Testis (tissue), 3 donors: ENCODE data around the gene NDRG3. TPM values are rescaled to one million over a fixed set of nuclear protein-coding genes. Genes with fewer than 3 reads are reported as not detected.

ENCODE experiments used
- DNase-seq: peaks from one replicate; pipeline ENCODE4 v3.0.0-alpha.2; 2019
- H3K27ac ChIP-seq, 2 donors: fragments of 200-600 bp; sonication (generic); one replicate each; pipeline ENCODE4 v1.5.1; 2019
- H3K27me3 ChIP-seq: fragments of 200-600 bp; sonication (generic); one replicate; pipeline ENCODE4 v1.5.1; 2019
- H3K36me3 ChIP-seq: fragments of 200-600 bp; sonication (generic); one replicate; pipeline ENCODE4 v1.5.1; 2017; ENCODE audit warnings: low read depth; ENCODE audit errors: missing control alignments
- H3K4me1 ChIP-seq: fragments of 200-600 bp; sonication (generic); one replicate; pipeline ENCODE4 v1.5.1; 2019
- H3K4me3 ChIP-seq, 2 donors: fragments of 200-600 bp; sonication (generic); one replicate each; pipeline ENCODE4 v1.5.1; 2017 to 2019
- H3K9me3 ChIP-seq: fragments of 200-600 bp; sonication (generic); one replicate; pipeline ENCODE4 v1.5.1; 2017
- POLR2A ChIP-seq: fragments of 450-650 bp; IDR thresholded peaks from one replicate; pipeline ENCODE4 v1.6.1; 2017; ENCODE audit warnings: antibody characterized with exemption, mild to moderate bottlenecking, moderate library complexity
- WGBS, 2 donors: methylation state at CpG; one replicate each; pipeline ENCODE4 v1.1.5; 2018; 5-methylcytosine and 5-hydroxymethylcytosine counted together
- intact Hi-C: fragments of 100-400 bp; cut with DNase I; formaldehyde crosslinking; loops from one replicate; pipeline ENCODE4 v1.15.1; 2023; ENCODE audit warnings: low total_unique reads
- polyA plus RNA-seq: library from polyadenylated mRNA; stranded (reverse); fragments of 350-450 nt; fragmentation: Illumina TruSeq; extraction: RNeasy Lipid Tissue Mini Kit (QIAGEN cat#74804); gene quantifications from one replicate; pipeline ENCODE4 v1.2.3, GENCODE V29; 2014; ENCODE audit warnings: low read depth, low replicate concordance; ENCODE audit not compliant: insufficient read depth
- total RNA-seq, 2 donors: library from RNA; depleted of rRNA; stranded (reverse); fragments of >200 nt; gene quantifications; one replicate each; pipeline ENCODE4 v1.2.3, GENCODE V29; 2016
- TF ChIP-seq, protein P1 (sequence below), 3 experiments: fragments of 450-650 bp in 2 of 3; fragments of 200-600 bp in 1 of 3; sonication (generic) in 1 of 3; IDR thresholded peaks; one replicate each; pipeline ENCODE4 v1.5.1; 2016 to 2019; ENCODE audit warnings: antibody characterized with exemption in 3 of 3, mild to moderate bottlenecking in 2 of 3, moderate library complexity in 1 of 3

NDRG3 gene
- total and polyA plus RNA-seq, 3 donors from 2014 or later, result 65.3 to 202 (median 70.7) TPM

DNA sequence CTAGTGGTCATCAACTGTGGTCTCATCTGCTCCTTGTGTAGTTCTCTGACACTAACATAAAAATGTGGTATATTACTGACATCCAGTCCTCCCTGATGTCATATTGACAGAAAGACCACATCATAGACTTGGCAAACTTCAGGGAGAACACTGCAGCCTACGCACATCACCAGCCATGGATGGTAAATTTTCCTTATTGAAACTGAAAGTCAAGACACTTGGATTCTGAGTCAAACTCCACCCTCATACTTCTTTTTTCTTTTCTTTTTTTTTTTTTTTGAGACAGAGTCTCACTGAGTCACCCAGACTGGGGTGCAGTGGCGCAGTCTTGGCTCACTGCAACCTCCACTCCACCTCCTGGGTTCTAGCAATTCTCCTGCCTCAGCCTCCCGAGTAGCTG is 25.4 kb downstream of the NDRG3 start:
- Histone ChIP-seq H3K4me3 (no peak overlapping the region), H3K27ac (no peak overlapping the region), H3K9me3 (no peaks in the 10 kb centered on the region), H3K36me3 (no peaks in the 10 kb centered on the region), H3K27me3 (no peaks in the 10 kb centered on the region), H3K4me1 (no peaks in the 10 kb centered on the region)
- 89 to 91% methylated on average over 3 of the region's 3 CpGs for WGBS, 2 donors
- no peak for DNase-seq
- intact Hi-C loops, result no loop called here
- TF ChIP-seq, protein P1, sequence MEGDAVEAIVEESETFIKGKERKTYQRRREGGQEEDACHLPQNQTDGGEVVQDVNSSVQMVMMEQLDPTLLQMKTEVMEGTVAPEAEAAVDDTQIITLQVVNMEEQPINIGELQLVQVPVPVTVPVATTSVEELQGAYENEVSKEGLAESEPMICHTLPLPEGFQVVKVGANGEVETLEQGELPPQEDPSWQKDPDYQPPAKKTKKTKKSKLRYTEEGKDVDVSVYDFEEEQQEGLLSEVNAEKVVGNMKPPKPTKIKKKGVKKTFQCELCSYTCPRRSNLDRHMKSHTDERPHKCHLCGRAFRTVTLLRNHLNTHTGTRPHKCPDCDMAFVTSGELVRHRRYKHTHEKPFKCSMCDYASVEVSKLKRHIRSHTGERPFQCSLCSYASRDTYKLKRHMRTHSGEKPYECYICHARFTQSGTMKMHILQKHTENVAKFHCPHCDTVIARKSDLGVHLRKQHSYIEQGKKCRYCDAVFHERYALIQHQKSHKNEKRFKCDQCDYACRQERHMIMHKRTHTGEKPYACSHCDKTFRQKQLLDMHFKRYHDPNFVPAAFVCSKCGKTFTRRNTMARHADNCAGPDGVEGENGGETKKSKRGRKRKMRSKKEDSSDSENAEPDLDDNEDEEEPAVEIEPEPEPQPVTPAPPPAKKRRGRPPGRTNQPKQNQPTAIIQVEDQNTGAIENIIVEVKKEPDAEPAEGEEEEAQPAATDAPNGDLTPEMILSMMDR (IDR thresholded peaks at IDR 0.05), result no peak

DNA sequence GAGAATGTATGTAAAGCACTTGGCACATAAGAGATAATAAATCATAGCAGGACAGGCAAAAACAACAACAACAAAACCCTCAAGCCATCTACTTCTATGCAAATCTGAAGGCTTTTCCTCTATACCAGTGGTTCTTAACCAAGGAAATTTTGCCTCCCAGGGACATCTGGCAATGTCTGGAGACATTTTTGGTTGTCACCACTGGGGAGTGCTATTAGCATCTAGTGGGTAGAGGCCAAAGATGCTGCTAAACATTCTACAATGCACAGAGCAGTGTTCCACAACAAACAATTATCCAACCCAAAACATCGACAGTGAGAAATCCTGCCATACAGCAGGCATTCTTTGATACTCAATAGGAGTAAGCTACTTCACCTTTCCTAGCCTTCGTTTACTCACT is 28.2 kb downstream of the NDRG3 start:
- Histone ChIP-seq H3K4me3 (no peak overlapping the region), H3K9me3 (no peaks in the 10 kb centered on the region), H3K4me1 (no peaks in the 10 kb centered on the region), H3K36me3 (no peaks in the 10 kb centered on the region), H3K27me3 (no peaks in the 10 kb centered on the region), H3K27ac (no peak overlapping the region)
- DNase-seq, result peak; percentile 38
- TF ChIP-seq, protein P1 (IDR thresholded peaks at IDR 0.05), result no peak
- TF ChIP-seq POLR2A, result no peak
- intact Hi-C loops, result no loop called here
- WGBS, 2 donors, result 94 to 97% methylated on average over 2 of the region's 2 CpGs

DNA sequence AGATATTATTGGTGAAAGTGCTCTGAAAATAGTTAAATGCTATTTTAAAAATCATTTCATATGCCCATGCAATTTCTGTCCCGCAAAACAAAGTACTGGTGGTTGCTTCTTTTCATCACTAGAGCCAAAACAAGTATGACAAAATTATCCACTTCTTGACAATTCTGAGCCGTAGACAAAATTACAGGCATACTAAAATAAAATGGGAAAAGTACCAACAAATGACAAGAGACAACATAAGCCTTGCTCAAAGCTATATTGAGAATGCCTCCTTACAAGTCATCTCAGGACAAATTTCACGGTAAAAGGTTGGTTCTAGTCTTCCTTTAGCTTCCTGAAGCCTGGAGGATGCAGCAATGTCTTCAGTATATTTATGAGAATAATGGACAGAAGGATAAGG is 28.9 kb downstream of the NDRG3 start:
- H3K27me3 ChIP-seq, result no peaks in the 10 kb centered on the region
- intact Hi-C loops, result no loop called here
- TF ChIP-seq, protein P1 (IDR thresholded peaks at IDR 0.05), result no peak
- H3K9me3 ChIP-seq, result no peaks in the 10 kb centered on the region
- WGBS, 2 donors, result 87 to 88% methylated on average over 3 of the region's 3 CpGs
- no peak overlapping the region for H3K27ac ChIP-seq
- H3K4me1 ChIP-seq, result no peaks in the 10 kb centered on the region
- H3K4me3 ChIP-seq, result no peak overlapping the region
- DNase-seq, result no peak
- no peaks in the 10 kb centered on the region for H3K36me3 ChIP-seq

DNA sequence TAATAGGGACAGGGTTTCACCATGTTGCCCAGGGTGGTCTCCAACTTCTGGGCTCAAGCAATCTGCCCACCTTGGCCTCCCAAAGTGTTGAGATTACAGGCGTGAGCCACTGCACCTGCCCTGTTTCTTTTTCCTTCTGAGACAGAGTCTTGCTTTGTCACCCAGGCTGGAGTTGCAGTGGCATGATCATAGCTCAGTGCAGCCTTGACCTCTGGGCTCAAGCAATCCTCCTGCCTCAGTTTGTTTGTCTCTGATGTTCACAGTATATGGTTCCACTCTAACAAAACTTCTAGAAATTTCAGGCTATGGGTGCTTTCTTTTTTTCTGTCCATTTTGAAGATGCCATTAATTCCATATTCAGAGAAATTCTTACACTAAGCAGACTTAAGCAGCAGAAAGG is 33.1 kb downstream of the NDRG3 start:
- intact Hi-C loops, result no loop called here
- no peaks in the 10 kb centered on the region for H3K9me3 ChIP-seq
- H3K4me3 ChIP-seq, result no peak overlapping the region
- peaks cover 14% of the 10 kb centered on the region for H3K4me1 ChIP-seq
- WGBS, 2 donors, result 82 to 95% methylated on average over 1 of the region's 1 CpG
- no peaks in the 10 kb centered on the region for H3K27me3 ChIP-seq
- DNase-seq, result no peak
- no peak overlapping the region for H3K27ac ChIP-seq
- H3K36me3 ChIP-seq, result no peaks in the 10 kb centered on the region
- TF ChIP-seq, protein P1 (IDR thresholded peaks at IDR 0.05), result no peak
- no peak for TF ChIP-seq POLR2A

DNA sequence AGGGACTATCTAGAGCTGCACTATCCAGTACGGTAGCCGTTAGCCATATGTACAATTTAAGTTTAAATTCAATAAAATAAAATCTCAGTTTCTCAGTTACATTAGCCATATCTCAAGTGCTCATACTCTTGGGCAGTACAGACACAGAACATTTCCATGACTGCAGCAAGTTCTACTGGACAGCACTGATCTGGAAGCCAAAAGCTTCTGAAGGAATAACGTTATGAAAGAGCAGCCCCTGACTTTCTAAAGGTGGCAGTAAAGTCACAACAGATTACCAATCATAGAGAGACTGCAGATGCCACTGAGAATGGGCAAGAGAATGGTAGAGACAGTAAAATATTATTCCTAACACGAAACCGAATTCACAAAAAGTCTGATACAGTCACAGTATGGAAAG is 36.8 kb downstream of the NDRG3 start:
- DNase-seq, result no peak
- H3K9me3 ChIP-seq, result no peaks in the 10 kb centered on the region
- H3K36me3 ChIP-seq, result no peaks in the 10 kb centered on the region
- H3K4me1 ChIP-seq, result peaks cover 21% of the 10 kb centered on the region
- H3K27ac ChIP-seq, result no peak overlapping the region
- intact Hi-C loops, result no loop called here
- no peaks in the 10 kb centered on the region for H3K27me3 ChIP-seq
- H3K4me3 ChIP-seq, result no peak overlapping the region
- no peak for TF ChIP-seq POLR2A
- TF ChIP-seq, protein P1 (IDR thresholded peaks at IDR 0.05), result no peak
- 41 to 57% methylated on average over 5 of the region's 5 CpGs for WGBS, 2 donors
